Muscle of leg (tissue), 11 donors: ENCODE results near the gene TMEM145. TPM values are rescaled to one million over a fixed set of nuclear protein-coding genes. Genes with fewer than 3 reads are reported as not detected.
A peak's percentile ranks its signal among the peaks of the same experiment; 100 is the strongest.

Experiments
- DNase-seq: peaks from one replicate; pipeline ENCODE4 v3.0.0; 2013
- H3K27ac ChIP-seq: one replicate; pipeline ENCODE4 v1.5.1; 2013; ENCODE audit warnings: mild to moderate bottlenecking, low read length, control low read depth
- H3K27me3 ChIP-seq: one replicate; pipeline ENCODE4 v1.6.1; 2013; ENCODE audit warnings: low read length; ENCODE audit not compliant: control insufficient read depth, insufficient read depth
- H3K36me3 ChIP-seq: one replicate; pipeline ENCODE4 v1.6.1; 2013; ENCODE audit warnings: low read length; ENCODE audit not compliant: control insufficient read depth, insufficient read depth
- H3K4me1 ChIP-seq: one replicate; pipeline ENCODE4 v1.6.1; 2013; ENCODE audit warnings: low read length; ENCODE audit not compliant: control insufficient read depth, insufficient read depth
- H3K4me3 ChIP-seq: one replicate; pipeline ENCODE4 v1.5.1; 2013; ENCODE audit warnings: low read length, control low read depth
- H3K9me3 ChIP-seq: replicated peaks from 2 replicates; pipeline ENCODE4 v1.6.1; 2013; ENCODE audit warnings: low read depth, low read length; ENCODE audit not compliant: control insufficient read depth
- WGBS: methylation state at CpG from one replicate; pipeline ENCODE4 v1.1.5; 2013; ENCODE audit warnings: missing lambda C conversion rate; ENCODE audit not compliant: insufficient coverage; 5-methylcytosine and 5-hydroxymethylcytosine counted together
- polyA plus RNA-seq, 8 donors: library from polyadenylated mRNA; unstranded; fragments of 120-200 nt; gene quantifications; one replicate each; pipeline versions ENCODE4 v1.2.1 to v1.2.3, GENCODE V29; 2013; ENCODE audit warnings: inconsistent platforms in 1 of 8, low replicate concordance in 1 of 8; ENCODE audit not compliant: insufficient read length in 8 of 8, insufficient read depth in 1 of 8
- total RNA-seq: library from RNA; stranded (reverse); fragments of 120-200 nt; gene quantifications from one replicate; pipeline ENCODE4 v1.2.4, GENCODE V29; 2013

TMEM145 gene
- total and polyA plus RNA-seq, 9 donors, result 0.04 to 0.56 (median 0.32) TPM

DNA sequence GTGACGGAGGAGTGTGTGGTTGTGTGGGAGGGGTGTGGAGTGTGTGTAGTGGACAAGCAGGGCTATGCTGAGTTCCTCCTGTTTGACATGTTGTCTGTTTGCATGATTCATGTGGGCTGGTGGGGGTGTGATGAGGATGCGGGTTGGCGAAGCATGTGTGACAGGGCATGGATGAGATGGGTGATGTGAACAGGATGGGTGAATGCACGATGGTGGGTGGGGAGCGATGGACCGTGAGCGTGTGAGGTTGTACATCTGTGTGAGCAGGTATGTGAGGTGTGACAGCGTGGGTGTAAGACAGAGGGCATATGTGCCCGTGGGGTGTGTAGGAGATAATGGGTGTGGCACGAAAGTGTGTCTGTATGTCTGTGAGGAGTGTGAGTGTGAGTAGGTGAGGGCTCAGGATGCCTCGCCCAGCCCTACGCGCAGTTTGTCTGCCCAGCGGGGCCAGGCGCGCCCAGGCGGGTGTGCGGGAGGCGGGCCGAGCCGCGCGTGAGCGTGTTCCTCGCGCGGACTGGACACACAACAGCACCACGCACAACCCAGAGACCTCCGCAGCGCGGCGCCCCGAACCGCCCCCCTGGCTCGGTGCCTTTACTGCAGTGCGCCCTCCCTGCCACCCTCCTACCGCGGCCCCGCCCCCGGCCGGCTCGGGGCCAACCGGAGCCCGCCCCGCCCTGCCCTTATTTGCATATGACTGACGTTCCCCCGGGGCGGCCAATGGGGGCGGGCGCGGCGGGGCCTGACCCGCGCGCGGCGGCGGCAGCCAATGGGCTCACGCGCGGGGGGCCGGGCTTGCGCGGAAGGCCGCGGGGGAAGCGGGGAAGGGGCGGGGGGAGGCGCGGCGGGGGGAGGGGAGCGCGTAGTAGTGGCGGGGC lies 29.7 kb upstream of the TMEM145 start:
- Histone ChIP-seq H3K27me3 (no peaks in the 10 kb centered on the region), H3K4me1 (peaks cover 64% of the 10 kb centered on the region)
- 4% methylated on average over 43 of the region's 74 CpGs for WGBS

GRCh38 chr19:42284066-42284501 lies 29.0 kb upstream of the TMEM145 start:
- H3K4me1 ChIP-seq, result peaks cover 57% of the 10 kb centered on the region
- no peaks in the 10 kb centered on the region for H3K9me3 ChIP-seq
- no peaks in the 10 kb centered on the region for H3K27me3 ChIP-seq
- no peak overlapping the region for H3K27ac ChIP-seq
- H3K36me3 ChIP-seq, result peaks cover 25% of the 10 kb centered on the region
- H3K4me3 ChIP-seq, result no peak overlapping the region
- DNase-seq, result peak; percentile 92
- WGBS, result under 1% methylated on average over 52 of the region's 76 CpGs

More for the DNA sequence above, 29.7 kb upstream of the TMEM145 start:
- H3K4me3 ChIP-seq, result peak overlapping the region; percentile 40
- peak overlapping the region; percentile 95 for H3K27ac ChIP-seq
- peak; percentile 99 for DNase-seq
- peaks cover 19% of the 10 kb centered on the region for H3K36me3 ChIP-seq
- no peaks in the 10 kb centered on the region for H3K9me3 ChIP-seq

DNA sequence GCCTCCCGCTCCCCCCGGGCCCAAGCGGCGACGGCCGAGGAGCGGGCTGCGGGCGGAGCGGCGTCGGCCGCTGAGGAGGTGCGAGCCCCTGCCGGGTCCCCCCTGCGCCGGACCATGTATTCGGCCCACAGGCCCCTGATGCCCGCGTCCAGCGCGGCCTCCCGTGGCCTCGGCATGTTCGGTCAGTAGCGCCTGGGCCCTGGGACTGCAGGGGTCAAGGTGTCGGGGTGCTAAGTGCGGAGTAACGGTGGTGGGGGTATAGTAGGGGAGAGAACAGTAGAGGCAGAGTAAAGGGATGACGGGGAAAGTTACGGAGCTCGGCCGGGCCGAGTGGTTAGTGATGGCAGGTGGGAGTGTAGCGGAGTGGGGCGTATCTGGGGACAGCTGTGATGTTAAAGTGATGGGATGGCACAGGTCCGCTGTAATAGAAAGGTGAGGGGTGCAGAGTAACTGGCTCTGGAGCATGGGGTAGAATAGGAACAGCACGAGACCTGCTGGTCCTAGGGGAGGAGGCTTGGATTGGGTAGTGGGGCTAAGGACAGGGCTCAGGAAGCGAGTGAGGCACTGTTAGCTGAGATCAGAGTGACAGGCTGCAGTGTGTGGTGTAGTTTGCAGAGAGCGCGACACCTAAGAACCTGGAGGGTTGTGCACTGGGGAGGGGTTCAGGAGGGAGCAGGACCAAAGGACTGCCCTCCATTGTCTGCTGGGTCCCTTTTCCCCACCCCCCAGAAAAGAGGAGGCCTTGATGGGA lies 28.3 kb upstream of the TMEM145 start:
- peak overlapping the region; percentile 75 for H3K4me3 ChIP-seq
- peak; percentile 51 for DNase-seq
- peak overlapping the region; percentile 80 for H3K27ac ChIP-seq
- WGBS, result under 1% methylated on average over 39 of the region's 41 CpGs
- peaks cover 32% of the 10 kb centered on the region for H3K36me3 ChIP-seq
- peaks cover 51% of the 10 kb centered on the region for H3K4me1 ChIP-seq
- H3K9me3 ChIP-seq, result no peaks in the 10 kb centered on the region
- H3K27me3 ChIP-seq, result no peaks in the 10 kb centered on the region

DNA sequence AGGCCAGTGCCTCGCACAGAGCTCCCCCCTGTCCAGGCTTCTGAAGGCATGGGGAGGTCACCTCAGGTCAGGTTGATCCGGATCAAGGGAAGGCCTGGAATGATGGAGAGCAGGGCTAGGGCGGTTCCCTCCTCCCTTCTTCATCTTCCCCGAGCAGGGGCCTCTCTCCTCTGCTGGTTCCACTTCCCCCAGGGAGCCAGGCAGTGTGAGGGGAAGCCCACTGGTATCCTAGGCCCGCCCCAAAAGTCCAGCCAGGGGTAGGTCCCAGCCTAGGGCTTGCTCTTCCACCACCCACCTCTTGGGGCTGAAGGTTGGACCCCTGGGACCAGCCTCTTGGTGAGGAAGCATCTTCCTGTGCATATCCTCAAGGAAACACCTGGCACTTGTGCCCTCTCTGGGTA lies 27.6 kb upstream of the TMEM145 start:
- Histone ChIP-seq H3K4me3 (peak overlapping the region; percentile 75), H3K27me3 (no peaks in the 10 kb centered on the region), H3K36me3 (peaks cover 40% of the 10 kb centered on the region), H3K9me3 (no peaks in the 10 kb centered on the region), H3K27ac (peak overlapping the region; percentile 80), H3K4me1 (peaks cover 51% of the 10 kb centered on the region)
- 0% methylated on average over 1 of the region's 5 CpGs for WGBS
- peak; percentile 62 for DNase-seq

DNA sequence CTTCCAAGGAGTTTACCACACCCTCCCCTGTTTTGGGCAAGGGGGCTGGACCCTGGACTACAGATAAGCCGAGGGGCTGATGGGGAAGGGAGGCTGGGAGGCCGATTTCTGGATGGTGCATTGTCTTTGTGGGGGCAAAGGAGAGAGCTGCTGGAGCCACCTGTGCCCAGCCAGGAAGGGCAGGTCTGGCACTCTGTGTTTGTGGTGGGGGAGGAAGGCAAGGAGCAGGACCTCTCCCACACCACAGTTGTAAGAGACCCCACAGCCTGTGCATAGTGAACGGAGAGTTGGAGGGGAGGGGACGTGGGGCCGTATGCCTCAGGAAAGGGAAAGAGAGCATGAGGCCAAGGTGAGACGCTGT lies 27.1 kb upstream of the TMEM145 start:
- peak overlapping the region; percentile 80 for H3K27ac ChIP-seq

GRCh38 chr19:42286349-42287016 lies 26.6 kb upstream of the TMEM145 start:
- H3K27me3 ChIP-seq, result no peaks in the 10 kb centered on the region
- peaks cover 49% of the 10 kb centered on the region for H3K36me3 ChIP-seq
- DNase-seq, result peak; percentile 77
- 16% methylated on average over 4 of the region's 13 CpGs for WGBS
- no peaks in the 10 kb centered on the region for H3K9me3 ChIP-seq
- H3K27ac ChIP-seq, result peak overlapping the region; percentile 80
- peaks cover 43% of the 10 kb centered on the region for H3K4me1 ChIP-seq
- peak overlapping the region; percentile 9 for H3K4me3 ChIP-seq

More for the DNA sequence above, 27.1 kb upstream of the TMEM145 start:
- no peaks in the 10 kb centered on the region for H3K27me3 ChIP-seq
- DNase-seq, result no peak
- H3K4me1 ChIP-seq, result peaks cover 48% of the 10 kb centered on the region
- peak overlapping the region; percentile 9 for H3K4me3 ChIP-seq
- peaks cover 44% of the 10 kb centered on the region for H3K36me3 ChIP-seq
- WGBS, result 5% methylated on average over 3 of the region's 6 CpGs
- no peaks in the 10 kb centered on the region for H3K9me3 ChIP-seq

- Histone ChIP-seq H3K36me3 (peaks cover 57% of the 10 kb centered on the region), H3K4me1 (peaks cover 36% of the 10 kb centered on the region), H3K27ac (peak overlapping the region; percentile 55), H3K4me3 (no peak overlapping the region), H3K27me3 (no peaks in the 10 kb centered on the region), H3K9me3 (no peaks in the 10 kb centered on the region)
- DNase-seq, result no peak
- 84% methylated on average over 27 of the region's 30 CpGs for WGBS
Measured at GRCh38 chr19:42287017-42287826, 25.9 kb upstream of the TMEM145 start.

- peak; percentile 9 for DNase-seq
- no peaks in the 10 kb centered on the region for H3K9me3 ChIP-seq
- no peak overlapping the region for H3K27ac ChIP-seq
- 87% methylated on average over 10 of the region's 10 CpGs for WGBS
- H3K4me1 ChIP-seq, result peaks cover 30% of the 10 kb centered on the region
- H3K4me3 ChIP-seq, result no peak overlapping the region
- H3K36me3 ChIP-seq, result peaks cover 62% of the 10 kb centered on the region
- H3K27me3 ChIP-seq, result no peaks in the 10 kb centered on the region
Measured at GRCh38 chr19:42287827-42288107, 25.3 kb upstream of the TMEM145 start.

GRCh38 chr19:42288387-42288786 lies 24.7 kb upstream of the TMEM145 start:
- Histone ChIP-seq H3K27ac (no peak overlapping the region), H3K9me3 (no peaks in the 10 kb centered on the region)
- WGBS, result no CpG with 5 or more reads among the region's 4 CpGs

More at GRCh38 chr19:42288387-42288786, 24.7 kb upstream of the TMEM145 start:
- H3K4me3 ChIP-seq, result no peak overlapping the region
- H3K27me3 ChIP-seq, result no peaks in the 10 kb centered on the region
- peak; percentile 11 for DNase-seq
- peaks cover 68% of the 10 kb centered on the region for H3K36me3 ChIP-seq
- H3K4me1 ChIP-seq, result peaks cover 24% of the 10 kb centered on the region
